GM12865 (cell line): ENCODE measurements around the gene SEMA5A.

Experiments
- DNase-seq: peaks from one replicate; pipeline ENCODE4 v3.0.0; 2010; ENCODE audit warnings: low read depth
- H3K4me3 ChIP-seq: 2 replicates; pipeline ENCODE4 v1.5.1; 2011; ENCODE audit warnings: mild to moderate bottlenecking, low read depth, low read length, control low read depth
- CTCF ChIP-seq: IDR thresholded peaks from 2 replicates; pipeline ENCODE4 v1.5.1; 2011; ENCODE audit warnings: low read length, control low read depth, low read depth, inconsistent platforms; ENCODE audit not compliant: insufficient read depth; ENCODE audit errors: missing control alignments

SEMA5A gene

GRCh38 chr5:9197881-9198260 is 348.0 kb downstream of the SEMA5A start:
- no peak for TF ChIP-seq CTCF
- no peak overlapping the region for H3K4me3 ChIP-seq
- peak; percentile 73 for DNase-seq

- DNase-seq, result no peak
- TF ChIP-seq CTCF, result no peak
Measured at GRCh38 chr5:9196403-9197227, 349.3 kb downstream of the SEMA5A start.

GRCh38 chr5:9194509-9194908 is 351.4 kb downstream of the SEMA5A start:
- H3K4me3 ChIP-seq, result no peak overlapping the region
- TF ChIP-seq CTCF, result no peak
- DNase-seq, result no peak

More at GRCh38 chr5:9196403-9197227, 349.3 kb downstream of the SEMA5A start:
- no peak overlapping the region for H3K4me3 ChIP-seq

GRCh38 chr5:9192266-9192665 is 353.6 kb downstream of the SEMA5A start:
- TF ChIP-seq CTCF, result no peak
- no peak overlapping the region for H3K4me3 ChIP-seq
- no peak for DNase-seq

GRCh38 chr5:9189681-9190080 is 356.2 kb downstream of the SEMA5A start:
- H3K4me3 ChIP-seq, result no peak overlapping the region
- TF ChIP-seq CTCF, result no peak
- no peak for DNase-seq

GRCh38 chr5:9188956-9189355 is 356.9 kb downstream of the SEMA5A start:
- no peak for DNase-seq
- no peak overlapping the region for H3K4me3 ChIP-seq

More at GRCh38 chr5:9188956-9189355, 356.9 kb downstream of the SEMA5A start:
- no peak for TF ChIP-seq CTCF
